GM19455 (cell line): ENCODE data around the gene JAKMIP1.

Experiments used
- ATAC-seq: cut with Tn5 transposase; IDR thresholded peaks from one replicate; pipeline ENCODE4 v1.9.1; 2021; ENCODE audit not compliant: unreplicated experiment

Gene JAKMIP1

DNA sequence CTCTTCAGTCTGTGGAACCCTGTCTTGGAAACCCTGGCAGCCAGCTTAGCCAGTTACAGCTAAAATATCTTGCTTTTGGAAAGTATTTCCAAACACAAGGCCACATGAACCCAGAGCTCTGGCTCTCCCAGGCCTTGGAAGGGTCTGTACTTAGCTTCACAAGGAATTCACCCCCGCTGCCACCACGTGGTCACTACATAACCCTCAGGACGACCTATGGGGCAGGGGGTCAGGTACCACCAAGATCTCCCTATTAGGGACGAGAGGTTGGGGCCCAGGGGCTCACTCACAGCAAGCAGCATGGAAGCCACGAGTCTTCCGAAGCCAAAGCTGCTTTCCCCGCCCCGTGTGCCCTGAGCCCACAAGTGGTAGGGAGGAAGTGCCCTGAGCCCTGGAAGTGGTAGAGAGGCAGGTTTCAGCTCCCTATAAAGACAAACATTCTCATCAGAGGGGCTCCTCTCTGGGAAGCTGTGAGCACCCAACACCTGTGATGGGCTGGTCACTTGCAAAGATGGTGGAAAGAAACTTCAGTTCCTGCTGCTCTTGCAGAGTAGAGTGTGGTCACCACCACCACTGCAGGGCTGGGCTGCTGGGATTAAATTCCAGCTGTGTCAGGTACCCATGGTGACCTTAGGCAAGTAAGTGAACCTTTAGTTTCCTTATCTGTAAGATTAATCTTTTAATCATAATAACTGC, 4.7 kb upstream of the JAKMIP1 start:
- ATAC-seq, result no peak

- no peak for ATAC-seq
Observed at GRCh38 chr4:6204098-6204497, 3.7 kb upstream of the JAKMIP1 start.

GRCh38 chr4:6201580-6202091, 1.3 kb upstream of the JAKMIP1 start:
- no peak for ATAC-seq

DNA sequence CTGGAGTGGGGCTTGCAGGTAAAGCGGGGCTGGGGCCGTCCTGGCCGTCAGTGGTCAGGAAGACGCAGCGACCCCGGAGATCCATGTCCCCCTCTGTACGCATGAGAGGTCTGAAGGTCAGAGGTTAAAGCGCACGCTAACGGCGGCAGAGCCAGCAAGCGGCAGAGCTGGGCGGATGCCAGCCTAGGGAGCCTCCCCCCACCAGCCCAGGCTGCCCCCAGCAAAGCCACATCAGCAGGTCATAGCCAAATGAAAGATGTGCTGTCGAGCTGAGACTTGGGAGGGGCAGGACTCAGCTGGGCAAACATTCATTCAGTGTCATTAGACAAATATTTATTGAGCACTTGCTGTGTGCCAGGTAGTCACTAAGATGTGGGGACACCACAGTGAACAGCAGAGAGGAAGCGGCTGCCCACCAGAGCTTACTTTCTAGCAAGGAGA, 593 bp upstream of the JAKMIP1 start:
- ATAC-seq, result peak; percentile 31

GRCh38 chr4:6199422-6199921, 877 bp downstream of the JAKMIP1 start:
- no peak for ATAC-seq

GRCh38 chr4:6198768-6199421, 1.5 kb downstream of the JAKMIP1 start:
- no peak for ATAC-seq

GRCh38 chr4:6198278-6198677, 2.1 kb downstream of the JAKMIP1 start:
- no peak for ATAC-seq

GRCh38 chr4:6197433-6198174, 2.7 kb downstream of the JAKMIP1 start:
- no peak for ATAC-seq

DNA sequence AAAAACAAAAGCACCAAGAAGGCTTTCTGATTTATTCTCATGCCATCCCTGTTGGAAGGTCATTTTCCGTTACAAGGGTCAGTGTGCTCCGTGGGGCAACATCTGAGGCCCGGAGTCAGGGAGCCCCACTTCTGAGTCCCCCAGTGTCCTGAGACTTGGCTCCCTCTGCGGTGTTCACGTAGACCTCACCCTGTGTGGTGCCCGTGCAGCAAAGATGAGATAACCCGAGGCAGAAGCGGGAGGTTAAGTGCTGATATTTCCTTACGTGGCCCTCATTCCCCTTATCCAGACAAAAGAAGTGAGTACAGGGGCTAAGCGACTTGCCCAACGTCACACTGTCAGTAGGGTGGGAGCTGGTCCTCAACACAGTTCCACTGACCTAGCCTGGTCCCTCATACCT, 3.5 kb downstream of the JAKMIP1 start:
- no peak for ATAC-seq

GRCh38 chr4:6196324-6196723, 4.0 kb downstream of the JAKMIP1 start:
- ATAC-seq, result no peak

- ATAC-seq, result no peak
Observed at GRCh38 chr4:6195602-6196319, 4.6 kb downstream of the JAKMIP1 start.

GRCh38 chr4:6194458-6195195, 5.7 kb downstream of the JAKMIP1 start:
- no peak for ATAC-seq

GRCh38 chr4:6193399-6193798, 7.0 kb downstream of the JAKMIP1 start:
- no peak for ATAC-seq

- ATAC-seq, result no peak
Observed at GRCh38 chr4:6192245-6192644, 8.1 kb downstream of the JAKMIP1 start.

GRCh38 chr4:6191448-6192130, 8.8 kb downstream of the JAKMIP1 start:
- ATAC-seq, result no peak

DNA sequence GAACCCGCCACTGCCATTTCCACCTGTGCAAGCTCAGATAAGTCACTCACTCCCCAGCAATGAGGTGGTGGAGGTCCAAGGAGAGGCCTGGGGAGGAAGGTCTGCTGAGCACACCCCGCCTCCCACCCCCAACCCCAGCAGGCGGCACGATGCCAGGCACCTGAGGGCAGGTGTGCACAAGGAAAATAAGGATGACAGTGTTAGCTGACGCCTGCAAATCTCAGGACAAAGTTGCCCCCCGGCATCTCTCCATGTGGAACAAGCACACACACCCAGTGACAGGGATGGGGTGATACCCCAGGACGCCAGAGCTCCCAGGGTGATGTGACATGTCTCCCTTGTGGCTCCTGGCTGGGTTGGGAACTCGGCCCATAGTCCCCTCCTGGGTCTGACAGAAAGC, 9.9 kb downstream of the JAKMIP1 start:
- no peak for ATAC-seq

DNA sequence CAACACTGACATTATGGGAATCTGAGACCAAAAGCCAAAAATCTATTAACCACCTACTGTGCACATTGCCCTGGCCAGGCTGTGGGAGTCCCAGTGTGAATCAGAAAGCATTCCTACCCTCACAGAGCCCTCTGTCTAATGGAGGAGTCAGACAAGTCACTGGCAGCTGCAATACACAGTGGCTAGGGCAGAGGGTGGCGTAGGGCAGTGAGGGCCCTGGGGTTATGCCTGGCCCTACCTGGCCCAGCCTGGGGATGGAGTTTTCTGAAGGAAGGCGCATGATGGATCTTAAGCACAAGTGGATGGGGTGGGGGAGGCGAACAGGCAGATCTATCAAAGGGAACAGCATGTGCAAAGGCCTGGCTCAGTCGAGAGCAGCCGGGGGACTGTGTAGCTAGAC, 10.8 kb downstream of the JAKMIP1 start:
- ATAC-seq, result no peak

DNA sequence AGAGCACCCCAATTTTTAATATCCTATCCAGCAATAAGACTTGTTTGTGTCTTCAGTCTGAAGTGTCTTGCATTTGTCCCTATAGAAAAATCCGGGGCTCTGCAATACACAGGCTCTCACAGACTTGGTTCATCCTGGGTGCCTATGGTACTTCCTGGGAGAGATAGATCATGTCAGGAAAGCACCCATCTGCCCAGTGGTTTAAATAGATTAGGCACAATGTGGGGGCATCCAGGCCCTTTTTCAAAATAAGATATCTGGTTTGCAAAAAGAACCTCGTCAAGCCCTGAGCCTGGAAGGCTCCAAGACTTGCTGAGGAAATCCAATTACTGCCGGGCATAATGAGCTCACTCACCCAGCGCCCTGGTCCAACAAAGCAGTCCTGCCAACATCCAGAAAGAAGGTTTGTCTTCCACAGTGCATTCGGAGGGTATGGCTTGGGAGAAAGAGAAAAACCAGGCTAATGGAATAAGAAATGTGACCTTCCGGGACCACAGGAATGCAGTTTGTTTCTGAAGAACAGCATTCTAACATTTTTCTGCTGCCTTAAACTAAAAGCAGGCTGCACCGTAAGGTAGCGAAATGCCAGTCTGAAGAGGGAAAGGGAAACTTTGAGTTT, 11.6 kb downstream of the JAKMIP1 start:
- no peak for ATAC-seq

- peak; percentile 2 for ATAC-seq
Observed at GRCh38 chr4:6184169-6184568, 16.2 kb downstream of the JAKMIP1 start.
